ENCODE results near the gene TAS1R2. TPM values are rescaled to one million over a fixed set of nuclear protein-coding genes. Genes with fewer than 3 reads are reported as not detected.

Gene TAS1R2
- total and polyA plus RNA-seq, 2 donors, result not detected

- DNase-seq (ENCODE audit: extremely low spot score), result no peak
- Histone ChIP-seq H3K36me3 (ENCODE audit: insufficient read depth) (no peaks in the 10 kb centered on the region), H3K4me1 (ENCODE audit: insufficient read depth) (no peaks in the 10 kb centered on the region), H3K4me3 (ENCODE audit: low read depth, low read length) (no peak overlapping the region), H3K27ac (ENCODE audit: low read depth) (no peak overlapping the region)
- 62% methylated on average over 15 of the region's 15 CpGs for WGBS
Measured at GRCh38 chr1:18805150-18805879, 54.1 kb downstream of the TAS1R2 start.

DNA sequence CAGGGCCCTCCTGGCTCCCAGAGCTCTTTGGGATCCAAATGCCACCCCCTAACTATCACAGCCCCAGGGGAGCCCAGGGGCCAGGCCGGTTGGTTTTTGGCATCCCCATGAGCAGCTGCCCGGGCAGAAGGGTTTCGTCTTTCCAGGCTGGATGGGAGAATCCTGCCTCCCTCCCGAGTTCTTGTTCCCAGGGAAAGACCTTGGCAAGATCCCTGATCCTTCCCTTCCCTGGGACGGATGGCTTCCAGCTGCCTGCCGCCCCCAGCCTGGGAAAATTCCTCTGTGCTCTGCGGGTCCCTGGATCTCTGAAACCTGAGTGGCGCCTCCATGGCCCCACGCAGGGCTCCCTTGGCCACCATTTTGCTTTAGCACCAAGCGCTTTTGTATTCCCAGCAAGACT lies 55.6 kb downstream of the TAS1R2 start:
- WGBS, result 29% methylated on average over 10 of the region's 10 CpGs
- DNase-seq (ENCODE audit: extremely low spot score), result no peak
- Histone ChIP-seq H3K27ac (ENCODE audit: low read depth) (no peak overlapping the region), H3K36me3 (ENCODE audit: insufficient read depth) (no peaks in the 10 kb centered on the region), H3K4me1 (ENCODE audit: insufficient read depth) (no peaks in the 10 kb centered on the region), H3K4me3 (ENCODE audit: low read depth, low read length) (no peak overlapping the region)

GRCh38 chr1:18803151-18803791 lies 56.2 kb downstream of the TAS1R2 start:
- 39% methylated on average over 13 of the region's 13 CpGs for WGBS
- Histone ChIP-seq H3K4me1 (ENCODE audit: insufficient read depth) (no peaks in the 10 kb centered on the region), H3K27ac (ENCODE audit: low read depth) (no peak overlapping the region), H3K4me3 (ENCODE audit: low read depth, low read length) (no peak overlapping the region), H3K36me3 (ENCODE audit: insufficient read depth) (no peaks in the 10 kb centered on the region)
- no peak for DNase-seq (ENCODE audit: extremely low spot score)

- no peak overlapping the region for H3K27ac ChIP-seq (ENCODE audit: low read depth)
- no peaks in the 10 kb centered on the region for H3K36me3 ChIP-seq (ENCODE audit: insufficient read depth)
- H3K4me3 ChIP-seq (ENCODE audit: low read depth, low read length), result no peak overlapping the region
- no peak for DNase-seq (ENCODE audit: extremely low spot score)
- no peaks in the 10 kb centered on the region for H3K4me1 ChIP-seq (ENCODE audit: insufficient read depth)
- 94% methylated on average over 3 of the region's 3 CpGs for WGBS
Measured at GRCh38 chr1:18802231-18802630, 57.2 kb downstream of the TAS1R2 start.

DNA sequence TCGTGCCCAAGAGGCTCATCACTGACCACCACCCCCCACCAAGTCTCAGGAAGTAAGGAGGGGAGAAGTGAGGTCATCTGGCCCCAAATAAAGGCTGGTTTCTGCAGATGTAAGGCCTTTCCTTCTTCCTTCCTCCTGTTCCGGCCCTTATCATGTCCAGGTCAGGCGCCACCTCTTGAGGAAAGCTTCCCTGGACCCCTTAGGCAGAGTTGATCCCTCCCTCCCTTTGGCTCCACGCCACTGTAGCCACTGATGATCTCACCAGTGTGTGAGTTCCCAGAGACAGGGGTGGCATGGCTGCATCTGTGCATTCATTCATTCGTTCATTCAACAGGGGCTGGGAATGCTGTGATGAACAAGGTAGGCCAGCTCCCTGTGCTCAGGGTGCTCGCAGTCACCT lies 59.2 kb downstream of the TAS1R2 start:
- Histone ChIP-seq H3K4me1 (ENCODE audit: insufficient read depth) (no peaks in the 10 kb centered on the region), H3K4me3 (ENCODE audit: low read depth, low read length) (no peak overlapping the region), H3K27ac (ENCODE audit: low read depth) (no peak overlapping the region), H3K36me3 (ENCODE audit: insufficient read depth) (no peaks in the 10 kb centered on the region)
- DNase-seq (ENCODE audit: extremely low spot score), result no peak
- 88% methylated on average over 6 of the region's 6 CpGs for WGBS

DNA sequence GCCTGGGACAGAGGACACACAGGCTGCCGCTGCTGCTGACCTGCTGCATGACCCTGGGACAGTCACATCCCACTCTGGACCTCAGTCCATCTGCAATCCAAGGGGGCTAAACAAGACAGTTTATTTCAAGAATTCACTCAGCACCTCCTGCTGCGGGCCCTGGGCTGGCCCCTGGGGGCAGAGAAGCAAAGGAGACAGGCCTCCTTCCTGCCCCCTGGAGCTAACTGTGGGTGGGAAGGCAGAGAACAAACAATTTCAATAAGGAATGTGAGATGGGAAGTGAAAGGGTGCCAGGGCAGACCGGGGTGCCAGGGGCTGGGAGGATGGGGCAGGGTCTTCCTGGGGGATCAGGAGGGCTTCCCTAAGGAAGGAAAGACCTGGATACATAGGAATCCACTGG lies 60.0 kb downstream of the TAS1R2 start:
- Histone ChIP-seq H3K4me3 (ENCODE audit: low read depth, low read length) (no peak overlapping the region), H3K27ac (ENCODE audit: low read depth) (no peak overlapping the region), H3K36me3 (ENCODE audit: insufficient read depth) (no peaks in the 10 kb centered on the region), H3K4me1 (ENCODE audit: insufficient read depth) (no peaks in the 10 kb centered on the region)
- no peak for DNase-seq (ENCODE audit: extremely low spot score)
- 72% methylated on average over 3 of the region's 3 CpGs for WGBS

- WGBS, result 74% methylated on average over 6 of the region's 6 CpGs
- Histone ChIP-seq H3K4me3 (ENCODE audit: low read depth, low read length) (no peak overlapping the region), H3K27ac (ENCODE audit: low read depth) (no peak overlapping the region), H3K4me1 (ENCODE audit: insufficient read depth) (no peaks in the 10 kb centered on the region), H3K36me3 (ENCODE audit: insufficient read depth) (no peaks in the 10 kb centered on the region)
- DNase-seq (ENCODE audit: extremely low spot score), result no peak
Measured at GRCh38 chr1:18798946-18799345, 60.5 kb downstream of the TAS1R2 start.

DNA sequence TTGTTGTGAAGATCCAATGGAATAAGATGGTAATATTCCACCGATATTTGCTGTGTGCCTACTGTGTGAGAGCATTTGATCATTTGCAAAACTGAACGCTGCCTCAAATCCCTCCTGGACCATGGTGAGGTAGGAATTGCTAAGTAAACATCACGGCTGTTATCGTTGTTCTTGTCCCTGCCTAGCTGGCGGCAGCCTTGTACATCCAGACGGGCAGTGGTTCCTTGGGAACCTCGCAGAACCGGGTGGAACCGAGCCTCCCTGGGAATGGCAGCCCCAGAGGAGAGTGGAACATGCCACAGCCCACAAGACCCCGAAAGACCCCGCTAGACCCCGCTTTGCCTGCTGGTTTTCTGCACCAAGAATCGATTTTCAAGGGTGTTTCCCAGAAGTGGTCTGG lies 60.9 kb downstream of the TAS1R2 start:
- Histone ChIP-seq H3K36me3 (ENCODE audit: insufficient read depth) (no peaks in the 10 kb centered on the region), H3K27ac (ENCODE audit: low read depth) (no peak overlapping the region), H3K4me3 (ENCODE audit: low read depth, low read length) (no peak overlapping the region), H3K4me1 (ENCODE audit: insufficient read depth) (no peaks in the 10 kb centered on the region)
- no peak for DNase-seq (ENCODE audit: extremely low spot score)
- WGBS, result 75% methylated on average over 13 of the region's 13 CpGs

DNA sequence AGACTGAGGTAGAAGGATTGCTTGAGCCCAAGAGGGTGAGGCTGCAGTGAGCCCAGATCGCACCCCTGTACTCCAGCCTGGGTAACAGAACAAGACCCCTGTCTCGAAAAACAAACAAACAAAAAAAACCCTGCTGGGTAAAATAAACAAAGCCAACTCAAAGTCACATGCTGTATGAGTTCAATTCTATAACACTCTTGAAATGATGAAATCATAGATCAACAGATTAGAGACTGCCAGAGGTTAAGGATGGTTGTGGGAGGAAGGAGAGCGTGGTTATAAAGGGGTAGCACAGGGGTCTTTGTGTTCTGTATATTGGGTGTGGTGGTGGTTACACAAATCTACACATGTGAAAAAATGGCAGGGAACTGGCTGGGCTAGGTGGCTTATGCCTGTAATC lies 62.5 kb downstream of the TAS1R2 start:
- Histone ChIP-seq H3K4me1 (ENCODE audit: insufficient read depth) (no peaks in the 10 kb centered on the region), H3K4me3 (ENCODE audit: low read depth, low read length) (no peak overlapping the region), H3K27ac (ENCODE audit: low read depth) (no peak overlapping the region), H3K36me3 (ENCODE audit: insufficient read depth) (no peaks in the 10 kb centered on the region)
- DNase-seq (ENCODE audit: extremely low spot score), result no peak
- 77% methylated on average over 3 of the region's 3 CpGs for WGBS

GRCh38 chr1:18795002-18795689 lies 64.3 kb downstream of the TAS1R2 start:
- no peak for DNase-seq (ENCODE audit: extremely low spot score)
- no peak overlapping the region for H3K4me3 ChIP-seq (ENCODE audit: low read depth, low read length)
- no peaks in the 10 kb centered on the region for H3K4me1 ChIP-seq (ENCODE audit: insufficient read depth)
- no peak overlapping the region for H3K27ac ChIP-seq (ENCODE audit: low read depth)
- no peaks in the 10 kb centered on the region for H3K36me3 ChIP-seq (ENCODE audit: insufficient read depth)
- WGBS, result 76% methylated on average over 14 of the region's 14 CpGs

DNA sequence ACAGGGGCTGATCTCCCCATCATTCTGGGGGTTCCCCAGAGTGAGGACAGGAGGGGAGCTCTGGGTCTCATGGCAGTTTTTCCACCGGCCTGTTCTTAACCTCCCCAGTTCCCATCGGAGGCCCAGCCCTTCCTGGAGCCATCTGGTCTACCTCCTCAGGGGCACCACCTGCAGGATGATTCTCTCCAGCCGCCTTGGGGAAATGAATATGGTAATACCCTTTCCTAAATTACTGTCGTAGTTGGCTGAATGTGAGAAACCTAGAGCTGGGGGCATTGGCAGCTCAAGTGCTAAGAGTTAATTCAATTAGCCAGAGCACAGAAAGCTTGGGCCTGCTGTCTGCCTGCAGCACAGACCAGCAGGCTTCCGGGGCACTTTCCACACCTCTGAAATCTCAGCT lies 64.9 kb downstream of the TAS1R2 start:
- no peaks in the 10 kb centered on the region for H3K4me1 ChIP-seq (ENCODE audit: insufficient read depth)
- no peaks in the 10 kb centered on the region for H3K36me3 ChIP-seq (ENCODE audit: insufficient read depth)
- H3K4me3 ChIP-seq (ENCODE audit: low read depth, low read length), result no peak overlapping the region
- DNase-seq (ENCODE audit: extremely low spot score), result no peak
- no peak overlapping the region for H3K27ac ChIP-seq (ENCODE audit: low read depth)
- WGBS, result 60% methylated on average over 5 of the region's 5 CpGs

DNA sequence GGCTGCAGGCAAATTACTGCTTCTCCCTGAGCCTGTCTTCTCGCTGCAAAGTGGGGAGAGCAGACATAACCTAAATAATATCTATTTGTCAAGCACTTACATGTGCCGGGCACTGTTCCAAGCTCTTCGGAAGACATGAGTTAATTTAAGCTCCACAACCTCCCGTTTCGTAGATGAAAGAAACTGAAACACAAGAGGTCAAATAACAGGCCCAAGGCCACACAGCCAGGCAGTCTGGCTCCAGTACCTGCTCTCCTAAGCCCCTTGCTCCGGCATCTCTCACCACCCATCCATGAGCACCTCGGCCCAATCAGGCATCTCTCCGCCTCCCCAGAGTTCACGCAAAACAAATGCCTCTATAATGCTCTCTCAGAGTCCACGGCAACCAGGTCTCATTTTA lies 65.4 kb downstream of the TAS1R2 start:
- DNase-seq (ENCODE audit: extremely low spot score), result no peak
- H3K27ac ChIP-seq (ENCODE audit: low read depth), result no peak overlapping the region
- no peaks in the 10 kb centered on the region for H3K4me1 ChIP-seq (ENCODE audit: insufficient read depth)
- no peaks in the 10 kb centered on the region for H3K36me3 ChIP-seq (ENCODE audit: insufficient read depth)
- H3K4me3 ChIP-seq (ENCODE audit: low read depth, low read length), result no peak overlapping the region
- 31% methylated on average over 10 of the region's 10 CpGs for WGBS

DNA sequence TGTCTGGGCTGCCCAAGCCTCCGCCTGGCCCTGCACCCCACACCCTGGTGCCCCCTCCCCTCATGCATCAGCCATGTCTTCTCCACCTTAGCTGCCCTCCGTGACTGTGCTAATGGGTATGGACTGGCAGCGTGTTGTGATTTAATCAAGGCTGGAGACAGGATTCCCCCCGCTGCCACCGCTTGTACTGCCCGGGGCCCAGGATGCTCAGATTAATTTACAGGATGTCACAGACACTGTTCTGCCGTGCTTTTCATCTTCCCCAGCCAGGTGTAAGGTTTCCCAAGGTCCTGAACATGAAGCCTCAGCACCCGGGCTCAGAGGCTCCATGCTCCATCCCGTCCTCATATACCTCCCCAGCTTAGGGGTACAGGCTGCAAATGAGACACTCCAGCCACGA lies 66.3 kb downstream of the TAS1R2 start:
- no peaks in the 10 kb centered on the region for H3K36me3 ChIP-seq (ENCODE audit: insufficient read depth)
- WGBS, result 76% methylated on average over 10 of the region's 10 CpGs
- no peak overlapping the region for H3K4me3 ChIP-seq (ENCODE audit: low read depth, low read length)
- no peaks in the 10 kb centered on the region for H3K4me1 ChIP-seq (ENCODE audit: insufficient read depth)
- no peak overlapping the region for H3K27ac ChIP-seq (ENCODE audit: low read depth)
- no peak for DNase-seq (ENCODE audit: extremely low spot score)

DNA sequence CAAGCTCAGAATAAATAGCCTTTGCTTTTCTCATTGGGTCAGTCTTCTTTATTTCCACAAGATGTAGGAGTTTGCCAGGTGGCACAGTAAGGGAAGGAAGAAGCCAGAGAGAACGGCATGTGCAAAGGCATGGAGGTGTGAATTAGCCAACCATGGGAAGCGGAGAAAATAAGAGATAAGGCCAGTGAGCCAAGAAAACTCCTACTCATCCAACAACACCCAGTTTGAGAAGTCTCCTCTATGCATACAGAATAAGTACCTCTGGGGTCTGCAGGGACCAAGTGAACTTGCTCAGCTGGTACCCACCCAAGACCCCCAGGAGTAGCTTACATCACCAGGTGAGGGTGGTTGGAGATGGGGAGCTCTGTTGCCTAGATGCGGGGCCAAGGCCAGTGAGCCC lies 66.7 kb downstream of the TAS1R2 start:
- Histone ChIP-seq H3K4me1 (ENCODE audit: insufficient read depth) (no peaks in the 10 kb centered on the region), H3K4me3 (ENCODE audit: low read depth, low read length) (no peak overlapping the region), H3K27ac (ENCODE audit: low read depth) (no peak overlapping the region), H3K36me3 (ENCODE audit: insufficient read depth) (no peaks in the 10 kb centered on the region)
- 78% methylated on average over 3 of the region's 3 CpGs for WGBS
- no peak for DNase-seq (ENCODE audit: extremely low spot score)

Data from urinary bladder (tissue), 4 donors.